SU-DHL-6 (cell line): ENCODE data around the gene SBF1.
A peak's percentile ranks its signal among the peaks of the same experiment; 100 is the strongest.

Experiments
- H2AFZ ChIP-seq: fragments of 200-600 bp; sonication (generic); 2 replicates; pipeline ENCODE4 v1.6.1; 2014; ENCODE audit warnings: low read depth, mild to moderate bottlenecking, moderate library complexity, mixed read lengths, antibody characterized with exemption, low read length; ENCODE audit not compliant: severe bottlenecking
- H3F3A ChIP-seq: fragments of 200-600 bp; shearing (Covaris generic); 2 replicates; pipeline ENCODE4 v1.6.0; 2016; ENCODE audit warnings: antibody characterized with exemption, mild to moderate bottlenecking; ENCODE audit not compliant: insufficient read depth
- H3K27ac ChIP-seq: fragments of 200-600 bp; sonication (generic); 2 replicates; pipeline ENCODE4 v1.5.1; 2016; ENCODE audit warnings: low read depth, mild to moderate bottlenecking, low read length, moderate library complexity, mixed read lengths
- H3K27me3 ChIP-seq: fragments of 200-600 bp; sonication (generic), shearing (Covaris generic); 2 replicates; pipeline ENCODE4 v1.6.0; 2014; ENCODE audit warnings: mild to moderate bottlenecking, low read length
- H3K36me3 ChIP-seq: fragments of 200-600 bp; sonication (generic); 2 replicates; pipeline ENCODE4 v1.6.1; 2014; ENCODE audit warnings: mild to moderate bottlenecking, low read length, mixed read lengths
- H3K4me2 ChIP-seq: fragments of 300-600, 200-600 bp; shearing (Covaris generic), sonication (generic); 2 replicates; pipeline ENCODE4 v1.6.0; 2014; ENCODE audit warnings: low read length, low read depth, mild to moderate bottlenecking; ENCODE audit not compliant: poor library complexity, severe bottlenecking
- H3K4me3 ChIP-seq: fragments of 200-600 bp; sonication (generic); 2 replicates; pipeline ENCODE4 v1.5.1; 2014; ENCODE audit warnings: antibody characterized with exemption, low read length, mild to moderate bottlenecking, mixed read lengths; ENCODE audit not compliant: insufficient read depth, poor library complexity, severe bottlenecking
- H3K79me2 ChIP-seq: fragments of 200-600 bp; sonication (generic); 2 replicates; pipeline ENCODE4 v1.6.1; 2014; ENCODE audit warnings: mild to moderate bottlenecking, low read length, moderate library complexity; ENCODE audit not compliant: insufficient read depth
- H3K9ac ChIP-seq: fragments of 200-600 bp; sonication (generic); 2 replicates; pipeline ENCODE4 v1.7.0; 2014; ENCODE audit warnings: mild to moderate bottlenecking, low read length
- H3K9me2 ChIP-seq: fragments of 200-600 bp; sonication (generic); replicated peaks from 2 replicates; pipeline ENCODE4 v1.6.1; 2014; ENCODE audit warnings: low read length; ENCODE audit not compliant: insufficient read depth
- H3K9me3 ChIP-seq: fragments of 200-600 bp; sonication (generic); 2 replicates; pipeline ENCODE4 v1.6.1; 2014; ENCODE audit warnings: low read length, mixed read lengths; ENCODE audit not compliant: insufficient read depth
- H4K20me1 ChIP-seq: fragments of 200-600 bp; sonication (generic); 2 replicates; pipeline ENCODE4 v1.6.1; 2014; ENCODE audit warnings: low read depth, mild to moderate bottlenecking, antibody characterized with exemption, low read length, moderate library complexity, mixed read lengths
- EZH2phosphoT487 ChIP-seq: fragments of 200-600 bp; sonication (generic), shearing (Covaris generic); conservative IDR thresholded peaks from 2 replicates; pipeline ENCODE4 v1.6.1; 2018; ENCODE audit warnings: mild to moderate bottlenecking, antibody characterized with exemption, low read length, moderate library complexity, mixed read lengths
- TF ChIP-seq, protein P1 (sequence below): fragments of 200-600 bp; sonication (generic); IDR thresholded peaks from one replicate; pipeline ENCODE4 v1.5.1; 2017; ENCODE audit warnings: antibody characterized with exemption, mild to moderate bottlenecking, low read length, moderate library complexity; ENCODE audit not compliant: insufficient read depth, poor library complexity, severe bottlenecking

The SBF1 gene

DNA sequence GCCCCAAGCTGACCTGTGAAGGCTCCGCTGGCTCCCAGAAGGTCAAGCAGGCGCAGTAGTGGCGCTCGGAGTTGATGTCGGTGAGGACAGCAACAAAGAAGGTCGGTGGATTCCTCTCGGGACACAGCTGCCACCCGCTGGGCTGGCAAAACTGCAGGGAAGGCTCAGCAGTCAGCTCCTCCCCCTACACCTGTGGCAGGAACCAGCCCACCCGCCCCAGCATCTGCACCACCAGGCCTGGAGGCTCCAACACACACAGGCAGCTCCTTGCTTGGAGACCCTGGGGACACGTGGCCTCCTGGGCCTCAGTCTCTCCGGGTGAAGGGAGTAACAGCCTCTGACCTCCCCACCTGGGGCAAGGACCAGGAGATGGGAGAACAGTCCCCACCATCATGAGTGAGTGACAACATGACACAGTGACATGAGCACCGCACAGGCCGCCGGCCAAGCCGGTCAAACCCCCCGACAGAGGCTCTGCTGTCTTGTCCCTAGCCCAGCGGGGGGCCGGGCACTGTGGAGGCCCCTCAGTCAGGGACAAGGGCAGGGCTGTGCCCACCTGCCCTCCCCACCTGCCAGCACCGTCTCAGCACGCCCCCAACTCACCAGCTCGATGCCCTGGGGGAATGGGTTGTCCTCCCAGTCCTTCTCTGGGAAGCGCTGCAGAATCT, 6.9 kb downstream of the SBF1 start:
- Histone ChIP-seq H4K20me1 (no peaks in the 10 kb centered on the region; the same call in 1 of the 2 replicates), H3K9me3 (no peaks in the 10 kb centered on the region), H3K4me3 (no peak overlapping the region), H3K27ac (peak overlapping the region; percentile 99), H3K36me3 (no peaks in the 10 kb centered on the region), H3K79me2 (peaks cover 44% of the 10 kb centered on the region), H3K4me2 (peak overlapping the region; percentile 79), H3F3A (peaks cover 28% of the 10 kb centered on the region), H3K9me2 (no peaks in the 10 kb centered on the region), H3K9ac (peak overlapping the region; percentile 66), H3K27me3 (no peaks in the 10 kb centered on the region), H2AFZ (no peak overlapping the region)
- TF ChIP-seq, protein P1, sequence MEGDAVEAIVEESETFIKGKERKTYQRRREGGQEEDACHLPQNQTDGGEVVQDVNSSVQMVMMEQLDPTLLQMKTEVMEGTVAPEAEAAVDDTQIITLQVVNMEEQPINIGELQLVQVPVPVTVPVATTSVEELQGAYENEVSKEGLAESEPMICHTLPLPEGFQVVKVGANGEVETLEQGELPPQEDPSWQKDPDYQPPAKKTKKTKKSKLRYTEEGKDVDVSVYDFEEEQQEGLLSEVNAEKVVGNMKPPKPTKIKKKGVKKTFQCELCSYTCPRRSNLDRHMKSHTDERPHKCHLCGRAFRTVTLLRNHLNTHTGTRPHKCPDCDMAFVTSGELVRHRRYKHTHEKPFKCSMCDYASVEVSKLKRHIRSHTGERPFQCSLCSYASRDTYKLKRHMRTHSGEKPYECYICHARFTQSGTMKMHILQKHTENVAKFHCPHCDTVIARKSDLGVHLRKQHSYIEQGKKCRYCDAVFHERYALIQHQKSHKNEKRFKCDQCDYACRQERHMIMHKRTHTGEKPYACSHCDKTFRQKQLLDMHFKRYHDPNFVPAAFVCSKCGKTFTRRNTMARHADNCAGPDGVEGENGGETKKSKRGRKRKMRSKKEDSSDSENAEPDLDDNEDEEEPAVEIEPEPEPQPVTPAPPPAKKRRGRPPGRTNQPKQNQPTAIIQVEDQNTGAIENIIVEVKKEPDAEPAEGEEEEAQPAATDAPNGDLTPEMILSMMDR, result no peak
- no peak for TF ChIP-seq EZH2phosphoT487

DNA sequence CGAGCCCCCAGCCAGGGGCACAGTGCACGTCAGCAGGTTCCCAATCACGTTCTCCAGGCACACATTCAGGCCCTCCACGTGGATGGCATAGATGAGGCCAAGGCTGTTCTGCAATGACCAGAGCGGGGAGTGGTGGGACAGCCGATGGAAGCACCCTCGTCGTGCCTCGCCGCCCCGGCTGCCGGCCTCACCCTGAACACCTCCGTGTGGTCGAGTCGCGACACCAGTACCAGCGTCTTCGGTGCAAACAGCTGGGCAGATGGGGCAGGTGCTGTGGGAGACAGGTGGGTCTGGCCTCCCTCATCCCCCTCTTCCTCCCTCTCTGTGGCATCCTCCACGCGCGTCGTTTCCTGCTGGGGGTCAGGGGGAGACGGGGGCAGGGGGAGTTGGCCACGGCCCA, 7.5 kb downstream of the SBF1 start:
- Histone ChIP-seq H3K27ac (peak overlapping the region; percentile 99), H3K79me2 (peaks cover 38% of the 10 kb centered on the region), H3F3A (peaks cover 23% of the 10 kb centered on the region), H2AFZ (no peak overlapping the region), H3K4me2 (no peak overlapping the region), H3K9me2 (no peaks in the 10 kb centered on the region), H3K4me3 (no peak overlapping the region), H4K20me1 (no peaks in the 10 kb centered on the region), H3K9me3 (no peaks in the 10 kb centered on the region), H3K27me3 (no peaks in the 10 kb centered on the region), H3K9ac (no peak overlapping the region), H3K36me3 (no peaks in the 10 kb centered on the region)
- no peak for TF ChIP-seq EZH2phosphoT487
- TF ChIP-seq, protein P1, result no peak

DNA sequence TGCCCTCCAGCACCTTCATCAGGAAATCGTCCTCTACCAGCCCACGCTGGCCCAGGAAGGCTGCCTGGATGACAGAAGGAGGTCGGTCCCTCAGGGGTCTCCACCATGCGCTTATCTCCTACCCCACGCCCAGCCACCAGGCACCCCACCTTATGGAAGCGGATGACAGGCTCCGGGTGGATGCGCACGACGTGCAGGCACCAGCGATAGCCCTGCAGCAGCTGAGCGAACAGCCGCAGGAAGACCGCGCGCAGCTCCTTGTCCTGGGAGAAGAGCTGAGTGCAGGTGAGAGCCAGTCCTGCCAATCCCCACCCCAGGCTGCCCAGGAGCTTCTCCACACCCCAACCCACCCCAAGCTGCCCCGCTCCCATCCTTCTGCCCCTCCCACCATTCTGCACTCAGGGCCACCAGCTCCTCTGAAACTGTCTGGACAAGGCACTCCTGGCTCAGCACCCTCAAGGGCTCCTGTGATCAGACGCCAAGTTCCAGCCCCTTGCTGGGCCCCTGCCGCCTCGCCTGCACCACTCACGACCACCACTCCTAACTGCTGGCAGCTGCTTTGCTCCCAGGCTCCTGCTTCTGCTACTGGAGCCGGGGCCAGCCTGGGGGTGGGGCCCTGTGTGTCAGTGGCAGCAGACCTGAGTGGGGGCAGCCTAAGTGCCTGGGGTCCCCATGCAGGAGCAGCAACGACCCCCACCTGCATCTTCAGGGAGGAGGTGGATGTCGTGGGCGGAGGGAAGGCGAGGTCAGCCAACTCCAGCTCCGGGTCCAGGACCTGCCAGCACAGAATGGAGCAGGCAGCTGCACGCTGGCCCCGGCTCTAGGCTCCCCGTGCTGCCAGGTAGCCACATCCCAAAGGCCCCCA, 9.5 kb downstream of the SBF1 start:
- Histone ChIP-seq H3K36me3 (0 out of 2 replicates have a peak, but pooled peaks cover 2% of the 10 kb centered on the region), H3K4me3 (no peak overlapping the region), H3K4me2 (no peak overlapping the region), H3K9me2 (no peaks in the 10 kb centered on the region), H4K20me1 (no peaks in the 10 kb centered on the region), H2AFZ (no peak overlapping the region), H3K9me3 (no peaks in the 10 kb centered on the region), H3K27me3 (no peaks in the 10 kb centered on the region), H3F3A (peaks cover 3% of the 10 kb centered on the region), H3K9ac (no peak overlapping the region), H3K79me2 (peaks cover 23% of the 10 kb centered on the region), H3K27ac (no peak overlapping the region)
- no peak for TF ChIP-seq EZH2phosphoT487
- TF ChIP-seq, protein P1, result no peak
